BJ (cell line): Measurements from ENCODE around the gene KXD1. TPM values are rescaled to one million over a fixed set of nuclear protein-coding genes. Genes with fewer than 3 reads are reported as not detected.

Experiments used
- CTCF ChIA-PET: fragments of 350-600 bp; formaldehyde crosslinking; extraction: SDS; loops from one replicate; lab custom pipeline; 2021; ENCODE audit warnings: antibody characterized with exemption, inconsistent platforms; lab: Yijun Ruan, JAX
- POLR2A ChIA-PET: fragments of 300-600 bp; sonication (Branson Sonifier 250); formaldehyde crosslinking; extraction: SDS; loops from one replicate; lab custom pipeline; 2021; ENCODE audit warnings: antibody characterized with exemption; lab: Charles Lee
- DNase-seq: peaks from one replicate; pipeline ENCODE4 v3.0.0-alpha.2; 2011; ENCODE audit warnings: low read depth
- H3K27me3 ChIP-seq: 2 replicates; pipeline ENCODE4 v1.6.0; 2011; ENCODE audit warnings: low read length; ENCODE audit not compliant: control insufficient read depth, insufficient read depth
- H3K36me3 ChIP-seq: 2 replicates; pipeline ENCODE4 v1.5.1; 2011; ENCODE audit warnings: low read length; ENCODE audit not compliant: control insufficient read depth, insufficient read depth
- H3K4me3 ChIP-seq: 2 replicates; pipeline ENCODE4 v1.5.1; 2011; ENCODE audit warnings: low read depth, mild to moderate bottlenecking, control low read depth, low read length
- CTCF ChIP-seq: IDR thresholded peaks from 2 replicates; pipeline ENCODE4 v1.5.1; 2011; ENCODE audit warnings: low read depth, mild to moderate bottlenecking, control low read depth, inconsistent platforms, low read length, moderate library complexity; ENCODE audit not compliant: insufficient read depth
- polyA minus RNA-seq: library from RNA; depleted of rRNA, polyadenylated mRNA; stranded (reverse); fragments of >200 nt; gene quantifications from 2 replicates; pipeline ENCODE4 v1.2.3, GENCODE V29; 2011; rRNA and poly(A)+ RNA removed
- polyA plus RNA-seq: library from polyadenylated mRNA; depleted of rRNA; stranded (reverse); fragments of >200 nt; gene quantifications from 2 replicates; pipeline ENCODE4 v1.2.3, GENCODE V29; 2011; rRNA removed

KXD1 gene
- polyA plus RNA-seq = 100 and 163 TPM in 2 replicates
- polyA minus RNA-seq = 70.3 and 128 TPM in 2 replicates

- ChIA-PET POLR2A (interaction anchor here (0.6 to 0.9 kb wide), 3 partner anchors 14 to 76 kb away, joined by 3 to 9 read pairs (median 7); partner anchors contain the start of gene FKBP8), CTCF (interaction anchor here (1.0 to 2.3 kb wide), 9 partner anchors 11 to 429 kb away, joined by 3 to 10 read pairs (median 4); partner anchors contain the start of genes REX1BD, UBA52 and UPF1)
- peak within 1 kb of the TSS; percentile 93 for H3K4me3 ChIP-seq
- TF ChIP-seq CTCF = no peak
- DNase-seq = peak; percentile 97
- peaks cover 3% of the 10 kb centered on the region; the same call in 1 of the 2 replicates for H3K36me3 ChIP-seq
- H3K27me3 ChIP-seq = no peaks in the 10 kb centered on the region
Measured at GRCh38 chr19:18557411-18558201, at the start of gene KXD1. Gene KXD1 (plus strand): TSS chr19:18557870. CDS start chr19:18562057, 4,187 bp downstream.

GRCh38 chr19:18508585-18508984 is 49.1 kb upstream of the KXD1 start:
- Histone ChIP-seq H3K4me3 (no peak overlapping the region), H3K36me3 (peaks cover 3% of the 10 kb centered on the region), H3K27me3 (no peaks in the 10 kb centered on the region)
- ChIA-PET CTCF (interaction anchor here (0.8 to 1.7 kb wide), 3 partner anchors 11 to 42 kb away, joined by 3 to 7 read pairs (median 4); no protein-coding TSS in a partner anchor), POLR2A (no interaction called here)
- no peak for TF ChIP-seq CTCF
- DNase-seq = no peak

GRCh38 chr19:18510216-18510615 is 47.5 kb upstream of the KXD1 start:
- CTCF ChIA-PET = interaction anchor here (1.4 kb wide), 1 partner anchor 10 kb away, joined by 6 read pairs; no protein-coding TSS in a partner anchor

GRCh38 chr19:18513868-18514267 is 43.8 kb upstream of the KXD1 start:
- no peak for TF ChIP-seq CTCF
- Histone ChIP-seq H3K27me3 (no peaks in the 10 kb centered on the region), H3K36me3 (peaks cover 11% of the 10 kb centered on the region), H3K4me3 (no peak overlapping the region)
- no peak for DNase-seq
- POLR2A ChIA-PET = interaction anchor here (0.6 to 0.7 kb wide), 2 partner anchors 32 to 334 kb away, joined by 3 to 10 read pairs; no protein-coding TSS in a partner anchor
- CTCF ChIA-PET = interaction anchor here (0.8 to 1.9 kb wide), 2 partner anchors 25 to 47 kb away, joined by 3 to 4 read pairs; no protein-coding TSS in a partner anchor

More at GRCh38 chr19:18510216-18510615, 47.5 kb upstream of the KXD1 start:
- Histone ChIP-seq H3K27me3 (no peaks in the 10 kb centered on the region), H3K36me3 (peaks cover 8% of the 10 kb centered on the region), H3K4me3 (no peak overlapping the region)
- POLR2A ChIA-PET = no interaction called here
- TF ChIP-seq CTCF = no peak
- DNase-seq = no peak
